Measurements from ENCODE around the gene HOXA4.

HOXA4 gene

DNA sequence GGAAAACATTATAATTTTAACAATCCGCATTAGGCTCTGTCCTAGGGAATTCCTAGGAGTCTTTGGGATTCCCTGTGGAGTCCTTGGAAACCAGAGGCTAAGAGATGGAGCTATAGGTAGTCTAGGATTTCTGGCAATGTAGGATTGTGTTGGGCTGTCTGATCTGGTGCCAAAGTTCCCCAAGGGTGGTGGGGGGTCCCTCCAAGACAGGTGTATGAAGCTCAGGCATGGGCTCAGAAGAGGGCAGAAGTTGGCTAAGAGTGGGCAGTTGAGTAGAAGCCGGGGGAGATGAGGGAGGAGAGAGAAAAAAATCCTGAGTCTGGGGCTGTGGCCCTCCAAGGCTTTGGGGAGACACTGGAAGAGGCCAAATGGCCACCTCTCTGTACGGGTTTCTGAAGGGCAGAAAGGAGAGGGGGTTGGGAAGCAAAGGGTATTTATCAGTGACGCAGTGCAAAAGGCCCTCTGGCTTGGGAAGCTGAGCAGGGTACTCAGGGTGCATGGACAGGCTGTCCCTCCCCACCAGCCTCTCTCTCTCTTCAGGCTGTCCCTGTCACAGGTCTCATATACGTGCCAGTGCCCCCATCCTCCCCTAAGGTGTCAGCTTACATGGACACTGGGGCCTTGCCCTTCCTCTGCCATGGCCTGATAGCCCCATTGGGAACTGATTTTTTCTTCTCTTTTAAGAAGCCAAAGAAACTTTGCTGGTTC is 16.1 kb upstream of the HOXA4 start:
- no peak for DNase-seq (ENCODE audit: low read depth)

DNA sequence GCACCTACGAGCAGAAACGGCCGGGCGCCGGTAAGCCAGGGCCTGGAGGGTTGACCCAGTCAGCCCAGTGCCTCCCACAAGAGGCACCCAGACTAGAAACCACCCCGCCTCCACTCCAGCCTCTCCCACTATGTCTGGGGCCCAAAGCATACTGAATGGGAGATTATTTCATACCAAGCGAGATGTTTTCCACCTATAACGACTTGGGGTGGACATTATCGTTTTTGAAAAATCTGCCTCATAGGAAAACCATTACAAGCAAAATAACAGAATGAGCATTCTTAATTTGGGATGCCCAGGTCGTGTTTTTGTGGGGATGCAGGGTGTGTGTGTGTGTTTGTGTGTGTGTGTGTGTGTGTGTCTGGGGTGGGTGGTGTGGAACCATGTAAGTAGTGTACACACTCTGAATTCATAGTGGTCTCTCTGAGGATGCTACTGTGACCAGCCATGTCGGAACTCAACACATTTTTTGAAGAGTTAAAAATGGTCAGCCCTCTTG is 15.4 kb upstream of the HOXA4 start:
- no peak for DNase-seq (ENCODE audit: low read depth)

DNA sequence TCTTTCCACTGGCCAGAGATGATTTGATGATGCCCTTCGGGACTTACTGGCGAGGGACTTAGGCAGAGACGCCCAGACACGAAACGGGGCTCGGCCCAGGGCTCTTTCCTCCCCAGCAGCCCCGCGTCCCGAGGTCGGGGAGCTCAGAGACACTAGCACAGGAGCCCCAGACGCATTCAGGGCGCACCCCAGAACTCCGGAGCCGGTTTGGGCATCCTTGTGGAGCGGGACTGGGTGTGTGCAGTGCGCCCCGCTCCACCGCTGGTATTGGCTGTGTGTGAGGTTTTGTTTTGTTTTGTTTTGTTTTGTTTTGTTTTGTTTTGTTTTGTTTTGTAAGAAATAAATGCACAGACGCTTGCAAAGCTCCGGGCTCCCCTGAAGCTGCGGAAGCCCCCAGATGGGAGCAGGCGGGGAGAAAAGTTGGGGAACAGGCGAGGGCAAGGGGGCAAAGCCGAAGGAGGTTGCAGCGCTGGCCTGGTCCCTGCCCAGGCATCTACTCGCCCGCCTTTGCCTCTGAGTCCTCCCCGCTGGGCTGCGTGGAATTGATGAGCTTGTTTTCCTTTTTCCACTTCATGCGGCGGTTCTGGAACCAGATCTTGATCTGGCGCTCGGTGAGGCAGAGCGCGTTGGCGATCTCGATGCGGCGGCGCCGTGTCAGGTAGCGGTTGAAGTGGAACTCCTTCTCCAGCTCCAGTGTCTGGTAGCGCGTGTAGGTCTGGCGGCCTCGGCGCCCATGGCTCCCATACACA is 14.8 kb upstream of the HOXA4 start:
- DNase-seq (ENCODE audit: low read depth): no peak

DNA sequence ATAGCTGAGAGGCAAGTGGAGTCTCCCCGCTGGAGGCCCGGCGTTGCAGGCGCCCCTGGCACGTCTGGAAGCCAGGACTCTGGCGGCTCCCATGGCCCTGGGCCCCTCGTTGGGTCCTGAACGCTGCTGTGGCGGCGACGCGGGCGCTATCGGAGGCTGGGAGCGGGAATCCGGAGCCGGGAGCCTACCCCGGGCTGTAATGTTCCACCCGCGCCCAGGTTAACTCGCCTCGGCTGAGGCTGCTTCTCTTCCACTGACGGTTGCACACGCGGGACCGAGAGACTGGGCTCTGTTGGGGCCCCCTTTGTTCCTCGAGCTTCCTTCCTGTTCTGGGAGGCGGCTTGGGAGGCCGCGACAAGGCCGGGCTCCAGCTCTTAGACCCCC is 14.2 kb upstream of the HOXA4 start:
- no peak for DNase-seq (ENCODE audit: low read depth)

DNA sequence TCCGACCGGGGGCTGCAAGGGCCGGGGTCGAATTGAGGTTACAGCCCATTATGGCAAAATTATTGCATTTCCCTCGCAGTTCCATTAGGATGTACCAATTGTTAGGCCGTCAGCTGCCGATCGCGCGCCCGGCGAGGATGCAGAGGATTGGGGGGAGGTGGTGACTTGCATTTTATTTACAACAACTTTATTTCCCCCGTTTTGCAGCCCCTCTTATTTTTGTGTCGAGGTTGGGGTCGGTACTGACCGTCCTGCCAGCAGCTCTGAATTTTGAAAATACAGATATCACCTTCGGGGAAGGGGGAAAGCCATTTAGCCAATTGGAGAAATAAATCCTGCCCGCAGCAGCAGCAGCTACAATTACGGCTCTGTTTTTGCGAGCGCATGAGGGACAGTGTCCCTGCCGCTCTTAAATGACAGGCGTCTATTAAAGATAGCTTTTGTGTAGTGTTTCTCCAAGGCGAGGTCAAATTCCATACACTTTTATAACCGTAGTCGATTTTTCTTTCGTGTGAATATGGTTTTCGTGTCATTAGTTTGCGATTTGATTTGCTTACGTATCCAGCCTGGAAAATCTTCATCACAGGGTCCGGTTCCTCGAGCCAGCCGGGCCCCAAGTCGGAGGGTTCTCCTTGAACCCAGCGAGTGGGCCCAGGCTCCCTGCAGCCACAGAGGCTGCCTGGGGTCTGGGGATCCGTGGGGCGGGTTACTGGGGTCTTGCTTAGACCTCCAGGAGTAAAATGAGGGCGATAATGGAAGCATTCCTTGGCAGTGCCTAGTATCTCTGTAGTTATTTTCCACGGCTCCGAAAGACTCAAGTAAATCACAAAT is 13.6 kb upstream of the HOXA4 start:
- no peak for DNase-seq (ENCODE audit: low read depth)

DNA sequence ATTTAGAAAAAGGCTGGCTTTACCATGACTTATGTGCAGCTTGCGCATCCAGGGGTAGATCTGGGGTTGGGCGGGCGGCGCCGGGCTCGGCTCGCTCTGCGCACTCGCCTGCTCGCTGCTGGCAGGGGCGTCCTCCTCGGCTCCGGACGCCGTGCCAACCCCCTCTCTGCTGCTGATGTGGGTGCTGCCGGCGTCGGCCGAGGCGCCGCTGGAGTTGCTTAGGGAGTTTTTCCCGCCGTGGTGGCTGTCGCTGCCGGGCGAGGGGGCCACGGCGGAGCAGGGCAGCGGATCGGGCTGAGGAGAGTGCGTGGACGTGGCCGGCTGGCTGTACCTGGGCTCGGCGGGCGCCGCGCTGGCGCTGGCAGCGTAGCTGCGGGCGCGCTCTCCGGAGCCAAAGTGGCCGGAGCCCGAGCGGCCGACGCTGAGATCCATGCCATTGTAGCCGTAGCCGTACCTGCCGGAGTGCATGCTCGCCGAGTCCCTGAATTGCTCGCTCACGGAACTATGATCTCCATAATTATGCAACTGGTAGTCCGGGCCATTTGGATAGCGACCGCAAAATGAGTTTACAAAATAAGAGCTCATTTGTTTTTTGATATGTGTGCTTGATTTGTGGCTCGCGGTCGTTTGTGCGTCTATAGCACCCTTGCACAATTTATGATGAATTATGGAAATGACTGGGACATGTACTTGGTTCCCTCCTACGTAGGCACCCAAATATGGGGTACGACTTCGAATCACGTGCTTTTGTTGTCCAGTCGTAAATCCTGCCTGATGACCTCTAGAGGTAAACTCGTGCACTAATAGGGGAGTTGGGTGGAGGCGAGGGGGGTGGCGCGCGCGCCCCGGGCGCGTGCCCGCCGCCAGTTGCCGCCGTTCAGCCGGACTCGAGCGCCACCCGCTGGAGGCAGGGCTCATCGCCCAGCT is 12.7 kb upstream of the HOXA4 start, which contains the start of gene HOXA5:
Gene HOXA5 (minus strand): TSS at position 659 of the 927 bp plus-strand sequence. CDS start 74 bp downstream, at position 585.
- no peak for DNase-seq (ENCODE audit: low read depth)

DNA sequence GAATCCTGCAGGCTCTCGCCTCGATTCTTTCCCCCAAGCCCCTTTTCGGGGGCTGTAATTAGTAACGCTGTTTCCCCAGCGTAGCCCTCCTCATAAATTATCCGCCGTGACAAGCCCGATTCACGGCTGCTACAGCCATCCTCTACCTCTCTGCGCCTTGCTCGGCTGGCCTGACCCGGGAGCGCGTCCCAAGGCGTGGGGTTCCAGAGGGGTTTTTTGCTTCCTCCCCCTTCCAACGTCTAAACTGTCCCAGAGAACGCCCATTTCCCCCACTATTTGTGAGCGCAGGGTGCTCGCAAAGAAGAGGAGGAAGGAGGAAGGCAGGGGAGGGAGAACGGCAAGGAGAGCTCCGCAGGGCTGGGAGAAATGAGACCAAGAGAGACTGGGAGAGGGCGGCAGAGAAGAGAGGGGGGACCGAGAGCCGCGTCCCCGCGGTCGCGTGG is 12.0 kb upstream of the HOXA4 start:
- DNase-seq (ENCODE audit: low read depth): no peak

DNA sequence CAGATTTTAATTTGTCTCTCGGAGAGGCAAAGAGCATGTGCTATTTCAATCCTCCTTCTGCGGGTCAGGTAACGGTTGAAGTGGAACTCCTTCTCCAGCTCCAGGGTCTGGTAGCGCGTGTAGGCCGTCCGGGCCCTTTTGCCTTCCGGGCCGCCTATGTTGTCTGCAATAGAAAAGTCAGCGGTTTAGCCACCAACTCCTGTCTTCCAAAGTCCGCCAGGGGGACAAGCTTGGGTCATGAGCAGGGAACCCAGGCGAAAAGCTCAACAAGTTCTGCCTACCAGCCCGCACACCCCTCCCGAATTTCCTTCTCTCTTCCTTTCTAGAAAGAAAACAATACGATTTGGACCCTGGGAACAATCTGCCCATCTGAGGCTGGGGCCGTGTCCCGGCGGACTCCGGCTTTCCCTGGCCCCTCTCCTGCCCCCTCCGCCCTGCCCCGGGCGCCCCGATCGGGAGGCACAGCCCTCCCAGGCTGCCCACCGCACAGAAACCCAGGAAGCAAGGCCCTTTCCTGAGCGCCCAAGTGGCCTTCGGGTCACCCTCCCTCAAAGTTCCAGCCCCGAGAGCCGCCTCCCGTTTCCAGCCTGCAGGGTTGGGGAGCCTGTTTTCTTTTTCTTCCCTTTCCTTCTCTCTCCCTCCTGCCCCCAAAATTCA is 11.5 kb upstream of the HOXA4 start:
- no peak for DNase-seq (ENCODE audit: low read depth)

DNA sequence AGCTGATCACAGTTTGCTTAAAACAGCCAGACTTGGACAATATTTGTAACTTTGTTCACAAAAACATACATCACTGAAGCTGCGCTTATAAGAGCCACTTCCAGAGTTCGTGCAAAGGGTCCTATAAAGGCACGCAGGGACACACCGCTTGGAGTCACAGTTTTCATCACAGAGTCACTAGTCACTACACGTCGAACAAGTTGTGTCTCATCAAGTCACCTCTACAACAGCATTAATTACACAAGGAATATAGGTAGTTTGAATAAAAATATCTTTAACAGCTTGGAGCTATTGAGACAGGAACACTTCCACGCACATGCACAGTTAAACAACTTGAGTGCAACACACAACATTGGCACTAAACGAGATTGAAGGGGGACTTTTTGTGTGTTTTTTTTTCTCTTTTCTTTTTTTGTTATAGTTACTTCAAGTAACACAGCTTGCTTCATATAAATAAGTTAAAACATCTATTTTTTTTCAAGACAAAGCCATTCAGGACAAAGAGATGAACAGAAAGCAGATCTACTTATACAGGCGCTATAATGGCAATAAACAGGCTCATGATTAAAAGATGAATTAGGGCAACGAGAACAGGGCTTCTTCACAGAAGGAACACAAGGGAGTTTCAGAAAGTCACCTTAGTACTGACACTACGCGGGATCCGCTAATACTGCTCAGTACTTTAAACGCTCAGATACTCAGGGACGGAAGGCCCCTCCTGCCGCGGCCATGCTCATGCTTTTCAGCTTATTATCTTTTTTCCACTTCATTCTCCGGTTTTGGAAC is 10.8 kb upstream of the HOXA4 start:
- DNase-seq (ENCODE audit: low read depth): no peak

DNA sequence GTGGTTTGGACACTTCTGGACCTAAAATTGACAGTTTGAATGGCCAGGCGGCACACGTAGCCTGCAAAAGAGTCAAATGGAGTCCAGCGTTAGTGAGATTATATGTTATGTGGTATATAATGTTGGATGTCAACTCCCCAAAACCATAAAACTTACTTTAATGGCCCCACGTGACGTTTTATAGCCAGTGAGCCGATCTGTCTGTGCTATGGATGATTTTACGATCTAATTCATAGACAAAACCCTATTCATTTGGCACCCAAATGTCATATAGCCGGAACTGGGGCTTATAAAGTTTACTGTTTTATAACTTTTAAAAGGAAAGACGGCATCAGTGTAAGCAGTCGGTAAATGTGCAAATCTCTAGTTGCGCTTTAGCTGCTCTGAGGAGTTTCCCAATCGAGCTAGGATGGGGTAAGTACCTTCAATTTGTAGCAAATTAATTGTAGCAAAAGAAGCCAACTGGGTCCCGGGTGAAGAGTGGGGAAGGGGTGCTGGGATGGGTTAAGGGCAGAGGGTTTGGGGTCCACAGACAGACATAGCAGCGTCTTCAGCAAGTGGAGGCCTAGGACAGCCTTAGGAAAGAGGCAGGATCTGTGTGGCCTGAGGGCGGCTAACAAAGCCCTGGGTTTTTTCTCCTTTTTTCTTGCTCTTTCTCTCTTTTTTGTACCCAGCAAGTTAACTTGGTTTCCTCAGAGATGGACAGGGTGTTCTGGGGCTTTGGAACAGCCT is 9.7 kb upstream of the HOXA4 start:
- DNase-seq (ENCODE audit: low read depth): no peak

DNA sequence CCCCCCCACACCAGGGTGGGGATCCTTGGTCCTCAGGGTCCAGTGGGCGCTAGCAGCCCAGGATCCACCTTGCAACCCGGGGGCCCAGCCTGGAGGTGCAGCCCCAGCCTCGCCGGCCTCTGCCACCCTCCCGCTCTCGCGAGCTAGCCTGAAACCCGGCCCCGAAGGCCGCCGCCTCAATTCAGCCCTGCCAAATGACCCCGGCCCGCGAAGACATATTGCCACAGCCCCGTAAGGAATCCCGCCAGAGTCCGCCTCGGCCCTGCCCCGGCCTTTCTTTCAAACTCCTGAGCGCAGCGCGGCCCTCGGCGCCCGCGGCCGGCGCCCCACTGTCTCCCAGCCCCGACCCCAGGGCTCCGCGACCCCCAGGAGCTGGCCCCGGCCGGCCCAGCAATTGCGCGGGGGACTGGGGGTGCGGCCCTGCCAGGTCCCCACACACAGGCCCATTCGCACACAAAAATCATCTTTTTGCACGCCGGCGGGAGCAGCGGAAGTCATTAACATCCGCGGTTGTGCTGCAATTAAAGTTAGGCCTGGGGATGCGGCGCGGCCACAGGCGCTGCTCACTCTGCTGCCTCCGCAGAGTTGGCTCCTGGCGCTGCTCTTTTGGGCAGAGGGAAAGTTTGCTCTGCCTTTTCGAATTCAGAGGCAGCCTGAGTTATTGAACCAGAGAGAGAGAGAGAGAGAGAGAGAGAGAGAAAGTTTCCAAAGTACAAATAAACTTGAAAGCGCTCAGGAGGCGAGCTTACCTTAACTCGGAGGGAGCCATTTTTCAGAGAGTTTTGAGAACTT is 9.0 kb upstream of the HOXA4 start:
- no peak for DNase-seq (ENCODE audit: low read depth)

DNA sequence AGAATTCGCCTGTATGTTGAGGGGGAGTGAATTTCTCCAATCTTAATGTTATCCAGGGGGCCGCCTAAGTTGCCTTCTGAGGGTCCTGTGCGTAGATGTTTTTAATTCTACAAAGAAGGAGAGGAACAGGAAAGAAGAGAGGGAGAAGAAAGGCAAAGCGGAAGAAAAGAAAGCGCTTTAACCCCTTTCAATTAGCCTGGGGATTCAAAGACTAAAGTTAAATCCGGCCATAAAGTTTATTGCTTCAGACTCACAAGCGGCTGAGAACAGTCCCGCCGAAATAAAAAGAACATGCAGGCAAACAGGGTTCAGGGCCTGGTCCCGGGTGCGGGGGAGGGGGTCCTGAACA is 8.4 kb upstream of the HOXA4 start:
- DNase-seq (ENCODE audit: low read depth): no peak

DNA sequence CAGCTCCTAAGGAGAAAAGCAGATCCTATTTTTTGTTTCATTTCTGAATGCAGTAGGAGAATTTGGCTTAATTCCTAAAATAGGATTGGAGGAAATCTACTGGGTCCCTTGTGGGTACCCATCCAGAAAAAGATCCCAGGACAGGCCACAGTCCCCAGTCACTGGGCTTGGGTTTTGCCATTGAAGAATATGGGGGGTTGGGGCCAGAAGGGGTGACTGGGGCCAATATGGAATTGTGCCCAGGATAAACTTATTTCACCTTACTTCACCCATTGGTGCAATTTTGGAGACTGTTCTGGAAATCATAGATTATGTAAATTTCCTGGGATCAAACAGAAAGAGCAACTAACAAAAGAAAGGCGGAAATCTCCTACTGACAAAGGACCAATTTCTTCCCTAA is 7.9 kb upstream of the HOXA4 start:
- no peak for DNase-seq (ENCODE audit: low read depth)

DNA sequence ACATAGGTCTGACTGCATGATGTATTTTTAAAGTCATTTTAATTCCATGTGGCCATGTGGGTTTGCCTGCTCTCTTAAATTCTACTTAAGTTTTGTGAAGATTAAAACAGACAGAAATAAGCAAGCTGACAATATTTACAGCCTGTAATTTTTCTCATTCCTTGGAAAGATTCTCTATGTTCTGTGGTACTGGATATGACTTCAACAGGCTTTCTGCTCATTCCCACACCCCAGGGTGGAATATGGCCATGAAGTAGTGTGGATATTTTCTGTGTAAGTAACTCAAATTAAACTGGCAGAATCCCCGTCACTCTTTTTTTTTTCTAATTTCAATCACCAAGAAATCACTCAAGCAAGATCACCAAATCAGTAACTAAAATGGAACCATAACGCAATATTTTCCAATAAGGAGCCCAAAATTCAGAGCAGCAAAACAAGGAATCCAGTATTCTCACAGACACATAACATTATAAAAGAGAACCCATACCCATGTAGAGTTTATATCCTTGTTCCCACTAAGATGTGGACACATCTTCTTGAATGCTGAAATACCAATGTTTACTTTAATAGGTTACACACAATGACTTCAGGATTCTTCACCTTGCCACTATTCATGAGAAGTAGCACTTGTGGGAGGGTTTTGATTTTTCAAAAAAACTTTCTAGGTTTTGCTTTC is 7.2 kb upstream of the HOXA4 start:
- no peak for DNase-seq (ENCODE audit: low read depth)

DNA sequence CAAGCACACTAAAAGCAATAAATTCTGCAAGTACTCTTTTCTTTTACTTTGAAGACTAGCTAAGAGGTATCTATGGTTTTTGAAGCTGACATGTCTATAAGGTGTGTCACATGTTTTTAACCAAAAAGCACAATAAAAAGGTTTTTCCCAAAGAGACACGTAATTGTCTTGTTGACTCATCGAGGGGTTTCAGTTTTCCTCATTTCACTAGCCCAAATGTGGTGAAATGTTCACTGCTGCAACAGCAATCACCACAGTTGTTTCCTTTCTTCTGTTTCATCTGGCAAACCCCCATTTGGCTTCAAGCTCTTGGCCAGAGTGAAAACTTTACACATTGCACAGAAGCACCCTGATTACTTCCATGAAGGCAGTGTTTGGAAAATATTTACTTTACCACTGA is 3.8 kb upstream of the HOXA4 start:
- DNase-seq (ENCODE audit: low read depth): no peak

DNA sequence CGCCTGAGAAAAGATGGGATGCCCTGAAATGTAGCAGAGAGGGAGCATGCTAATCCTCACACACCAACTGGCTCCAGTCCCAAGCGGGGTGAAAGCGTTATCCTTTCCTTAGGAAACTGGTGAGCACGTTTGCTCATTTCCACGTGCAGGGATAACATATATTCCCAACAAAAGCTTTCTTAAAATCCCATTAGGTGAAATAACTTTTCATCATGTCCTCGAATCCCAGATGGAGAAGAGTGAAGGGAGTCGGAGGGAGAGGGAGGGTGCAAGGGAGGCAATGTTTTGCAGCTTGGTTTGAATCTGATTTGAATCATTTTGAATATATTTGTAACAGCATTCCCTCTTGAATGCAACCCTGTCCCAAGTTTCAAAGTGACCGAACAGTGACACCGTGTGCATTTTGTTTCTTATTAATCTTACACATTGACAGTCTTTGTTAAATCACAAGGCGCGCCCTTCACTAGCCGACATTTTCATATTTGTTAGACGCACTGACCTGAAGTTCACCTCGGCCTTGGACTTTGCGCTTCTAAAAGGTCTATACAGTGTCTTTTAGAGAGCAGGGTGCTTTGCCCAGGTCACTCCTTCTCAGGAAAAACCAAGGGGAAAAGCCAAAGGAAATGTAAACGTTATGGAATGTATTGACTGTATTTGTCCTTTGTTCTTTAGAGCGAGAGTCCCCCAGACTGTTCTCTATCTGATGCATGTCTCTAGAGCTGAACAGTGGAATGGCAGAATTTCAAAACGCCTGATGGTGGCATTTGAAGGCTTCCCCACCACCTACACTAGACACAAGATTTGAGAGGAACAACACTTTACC is 3.1 kb upstream of the HOXA4 start:
- DNase-seq (ENCODE audit: low read depth): no peak

DNA sequence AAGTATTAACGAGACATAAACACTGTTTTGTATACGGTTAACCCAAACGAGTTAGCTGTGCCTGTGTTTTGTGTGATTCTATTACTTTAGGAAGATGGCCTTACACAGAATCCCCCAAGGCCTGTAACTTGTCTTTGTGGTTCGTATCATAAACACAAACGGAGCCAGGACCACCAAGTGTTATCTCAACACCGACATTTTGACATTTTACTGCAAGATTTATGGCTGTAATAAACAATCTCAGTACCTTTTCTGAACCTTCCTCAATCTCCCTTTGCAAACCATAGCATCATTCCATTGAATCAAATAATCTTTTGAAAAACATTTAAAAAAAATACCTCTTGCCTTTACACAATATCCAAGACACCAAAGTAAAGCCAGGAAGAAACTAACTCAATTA is 2.4 kb upstream of the HOXA4 start:
- DNase-seq (ENCODE audit: low read depth): no peak
